Gastroesophageal sphincter (tissue), 4 donors: ENCODE data around the gene MAPK8IP2. TPM values are rescaled to one million over a fixed set of nuclear protein-coding genes. Genes with fewer than 3 reads are reported as not detected.

Experiments used
- ATAC-seq: fragments of 150-250 bp; one replicate; pipeline ENCODE4 v1.9.1; 2016; ENCODE audit warnings: mild to moderate bottlenecking, moderate library complexity
- H3K27ac ChIP-seq, 4 donors: fragments of 200-600 bp; sonication (generic) in 3 of 4; 1 replicate in 3 of 4; 2 replicates in 1 of 4; pipeline ENCODE4 v1.5.1; 2016 to 2019
- H3K27me3 ChIP-seq: fragments of 200-600 bp; sonication (generic); one replicate; pipeline ENCODE4 v1.5.1; 2019
- H3K36me3 ChIP-seq, 2 donors: fragments of 200-600 bp; sonication (generic); one replicate each; pipeline ENCODE4 v1.5.1; 2019; ENCODE audit warnings: control low read depth in 1 of 2
- H3K4me1 ChIP-seq, 3 donors: fragments of 200-600 bp; sonication (generic); 1 replicate in 2 of 3; 2 replicates in 1 of 3; pipeline ENCODE4 v1.5.1; 2016 to 2019; ENCODE audit warnings: control low read depth in 2 of 3
- H3K4me3 ChIP-seq, 2 donors: fragments of 200-600 bp; sonication (generic); one replicate each; pipeline ENCODE4 v1.5.1; 2019; ENCODE audit warnings: mild to moderate bottlenecking in 1 of 2, moderate library complexity in 1 of 2
- H3K9me3 ChIP-seq, 3 donors: fragments of 200-600 bp; sonication (generic); one replicate each; pipeline ENCODE4 v1.5.1; 2017 to 2019; ENCODE audit warnings: control low read depth in 2 of 3
- CTCF ChIP-seq, 4 experiments: fragments of 200-600 bp in 2 of 4; fragments of 450-650 bp in 2 of 4; sonication (generic) in 1 of 4; IDR thresholded peaks; one replicate each; pipeline ENCODE4 v1.5.1; 2017 to 2019; ENCODE audit warnings: antibody characterized with exemption in 4 of 4, mild to moderate bottlenecking in 2 of 4, moderate library complexity in 2 of 4
- EP300 ChIP-seq: sonication (generic); formaldehyde crosslinking; IDR thresholded peaks from one replicate; pipeline ENCODE4 v1.6.1; 2017; ENCODE audit warnings: antibody characterized with exemption, mild to moderate bottlenecking
- POLR2A ChIP-seq, 2 donors: fragments of 450-650 bp; IDR thresholded peaks; one replicate each; pipeline ENCODE4 v1.6.1; 2017; ENCODE audit warnings: antibody characterized with exemption in 2 of 2, mild to moderate bottlenecking in 2 of 2, moderate library complexity in 1 of 2
- POLR2AphosphoS5 ChIP-seq: sonication (generic); formaldehyde crosslinking; IDR thresholded peaks from one replicate; pipeline ENCODE4 v1.6.1; 2017; ENCODE audit warnings: antibody characterized with exemption
- WGBS, 2 donors: methylation state at CpG; one replicate each; pipeline ENCODE4 v1.1.5; 2018; ENCODE audit warnings: low coverage in 1 of 2; 5-methylcytosine and 5-hydroxymethylcytosine counted together
- total RNA-seq, 4 donors: library from RNA; depleted of rRNA; stranded (reverse); fragments of >200 nt; gene quantifications; one replicate each; pipeline ENCODE4 v1.1.0, GENCODE V29; 2016

The MAPK8IP2 gene
- total RNA-seq, 4 donors from 2014 or later = 0.93 to 3.7 (median 2.3) TPM

GRCh38 chr22:50582493-50583293 lies 17.9 kb upstream of the MAPK8IP2 start, which contains the start of gene CHKB:
CHKB (minus strand) TSS chr22:50582849; CDS start chr22:50582781, 68 bp downstream.
- no CpG with 5 or more reads among the region's 96 CpGs for WGBS, 2 donors
- TF ChIP-seq POLR2AphosphoS5 = peak; percentile 57
- no peak for TF ChIP-seq EP300
- peak in 1 of 4 experiments; percentile 11 for TF ChIP-seq CTCF (IDR thresholded peaks at IDR 0.05)
- TF ChIP-seq POLR2A (IDR thresholded peaks at IDR 0.05) = peak; percentile 84
- H3K36me3 ChIP-seq = peaks cover 0 to 8% of the 10 kb centered on the region in 2 donors

GRCh38 chr22:50583294-50583861 lies 17.2 kb upstream of the MAPK8IP2 start:
- Histone ChIP-seq H3K36me3 (peaks cover 0 to 8% of the 10 kb centered on the region in 2 donors), H3K27ac (peak overlapping the region; percentile 1 to 100 (median 98)), H3K27me3 (no peaks in the 10 kb centered on the region), H3K9me3 (no peaks in the 10 kb centered on the region), H3K4me1 (peaks cover 0 to 35% (median 24%) of the 10 kb centered on the region in 3 donors), H3K4me3 (peak overlapping the region; percentile 55 to 96)
- ATAC-seq = peak; percentile 38
- 15% methylated on average over 12 of the region's 37 CpGs; no CpG with 5 or more reads in 1 of the 2 donors for WGBS, 2 donors
- TF ChIP-seq CTCF (IDR thresholded peaks at IDR 0.05) (peak in 1 of 4 experiments; percentile 25), EP300 (no peak)

More at GRCh38 chr22:50582493-50583293, 17.9 kb upstream of the MAPK8IP2 start, which contains the start of gene CHKB:
- peaks cover 0 to 42% (median 29%) of the 10 kb centered on the region in 3 donors for H3K4me1 ChIP-seq
- H3K9me3 ChIP-seq = no peaks in the 10 kb centered on the region
- peak within 1 kb of the TSS; percentile 81 to 100 (median 98) for H3K27ac ChIP-seq
- peak within 1 kb of the TSS; percentile 55 to 96 for H3K4me3 ChIP-seq
- ATAC-seq = peak; percentile 96
- H3K27me3 ChIP-seq = peaks cover 4% of the 10 kb centered on the region

- Histone ChIP-seq H3K4me1 (peaks cover 0 to 25% (median 14%) of the 10 kb centered on the region in 3 donors), H3K4me3 (no peak overlapping the region), H3K27me3 (no peaks in the 10 kb centered on the region), H3K36me3 (peaks cover 0 to 8% of the 10 kb centered on the region in 2 donors), H3K27ac (no peak overlapping the region), H3K9me3 (no peaks in the 10 kb centered on the region)
- TF ChIP-seq CTCF (IDR thresholded peaks at IDR 0.05) (no peak), EP300 (no peak), POLR2A (IDR thresholded peaks at IDR 0.05) (no peak)
- ATAC-seq = no peak
- 87 to 94% methylated on average over 5 to 14 of the region's 23 CpGs for WGBS, 2 donors
Observed at GRCh38 chr22:50584106-50585096, 16.2 kb upstream of the MAPK8IP2 start.

- Histone ChIP-seq H3K36me3 (peaks cover 0 to 2% of the 10 kb centered on the region in 2 donors), H3K27me3 (no peaks in the 10 kb centered on the region), H3K4me3 (no peak overlapping the region), H3K4me1 (peaks cover 0 to 21% (median 14%) of the 10 kb centered on the region in 3 donors), H3K9me3 (no peaks in the 10 kb centered on the region), H3K27ac (no peak overlapping the region)
- TF ChIP-seq POLR2AphosphoS5 (no peak), EP300 (no peak), CTCF (IDR thresholded peaks at IDR 0.05) (no peak), POLR2A (IDR thresholded peaks at IDR 0.05) (no peak)
- no peak for ATAC-seq
- WGBS, 2 donors = 82 to 96% methylated on average over 2 to 3 of the region's 3 CpGs
Observed at GRCh38 chr22:50585238-50585637, 15.4 kb upstream of the MAPK8IP2 start.
